ENCODE results near the gene KLF13.

Gene KLF13

GRCh38 chr15:31326156-31326874, at the start of gene KLF13:
KLF13 (plus strand) TSS chr15:31326835; CDS start chr15:31327213, 378 bp downstream.
- no peak for FAIRE-seq

DNA sequence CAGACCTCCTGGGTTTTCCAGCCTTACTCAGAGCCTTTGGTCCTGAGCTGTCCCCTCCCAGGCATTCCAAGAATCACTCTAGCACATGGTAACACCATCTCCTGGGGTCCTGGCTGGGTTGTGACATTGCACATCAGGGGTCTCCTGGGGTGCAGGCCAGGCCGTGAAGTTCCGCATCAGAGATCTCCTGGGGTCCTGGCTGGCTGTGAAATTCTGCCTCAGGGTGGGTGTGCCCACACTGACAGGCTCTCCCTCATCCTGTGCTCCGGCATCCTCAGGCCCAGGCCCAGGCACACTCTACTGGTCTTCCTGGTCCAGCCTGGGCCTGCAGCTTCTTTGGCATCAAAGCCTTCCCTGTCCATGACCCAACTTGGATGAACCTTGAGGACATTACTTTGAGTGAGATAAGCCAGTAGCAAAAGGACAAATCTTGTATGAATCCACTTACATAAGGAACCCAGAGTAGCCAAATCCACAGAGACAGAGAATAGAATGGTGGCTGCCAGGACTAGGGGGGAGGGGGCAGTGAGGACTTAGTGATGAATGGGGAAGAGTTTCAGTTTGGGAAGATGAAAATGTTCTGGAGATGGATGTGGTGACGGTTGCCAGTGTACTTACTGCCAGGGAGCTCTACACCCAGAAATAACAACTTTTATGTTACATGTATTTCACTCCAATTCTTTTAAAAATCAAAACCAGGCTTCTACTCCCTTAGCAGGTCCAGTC, 49.1 kb upstream of the KLF13 start:
- no peak for FAIRE-seq

- FAIRE-seq: no peak
These were observed 48.6 kb upstream of the KLF13 start for GRCh38 chr15:31278061-31278445.

- no peak for FAIRE-seq
These were observed 48.0 kb upstream of the KLF13 start for GRCh38 chr15:31278544-31279220.

- no peak for FAIRE-seq
These were observed 47.2 kb upstream of the KLF13 start for GRCh38 chr15:31279221-31280045.

GRCh38 chr15:31280046-31280830, 46.4 kb upstream of the KLF13 start:
- FAIRE-seq: no peak

DNA sequence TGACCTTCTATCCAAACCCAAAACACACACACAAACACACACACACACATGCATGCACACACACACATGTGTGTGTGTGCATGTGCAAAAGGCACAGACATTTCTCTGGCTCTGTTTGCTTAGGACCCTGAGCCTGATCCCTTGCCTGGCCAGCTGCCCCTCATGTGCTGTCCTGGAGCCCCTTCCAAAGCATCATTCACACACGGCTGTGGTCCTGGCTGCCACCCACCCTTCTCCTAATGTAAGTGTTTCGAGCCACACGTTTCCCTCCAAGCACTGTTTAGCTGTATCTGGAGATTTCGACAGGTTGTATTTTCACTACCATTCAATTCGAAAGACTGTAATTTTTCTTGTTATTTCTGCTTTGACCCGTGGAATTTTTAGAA, 45.8 kb upstream of the KLF13 start:
- FAIRE-seq: no peak

DNA sequence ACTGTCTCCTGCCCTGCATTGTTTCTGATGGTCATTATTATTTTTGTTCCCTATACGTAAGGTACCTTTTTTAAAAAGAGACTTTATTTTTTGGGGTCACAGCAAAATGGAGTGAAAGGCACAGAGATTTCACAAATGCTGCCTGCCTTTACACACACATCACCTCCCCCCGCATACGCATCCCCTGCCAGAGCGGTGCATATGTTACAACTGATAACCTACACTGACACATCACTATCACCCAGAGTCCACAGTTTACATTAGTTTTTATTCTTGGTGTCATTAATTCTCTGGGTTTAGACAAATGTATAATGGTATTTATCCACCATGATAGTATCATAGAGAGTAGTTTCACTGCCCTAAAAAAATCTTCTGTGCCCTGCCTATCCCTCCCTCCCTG, 43.6 kb upstream of the KLF13 start:
- FAIRE-seq: no peak

DNA sequence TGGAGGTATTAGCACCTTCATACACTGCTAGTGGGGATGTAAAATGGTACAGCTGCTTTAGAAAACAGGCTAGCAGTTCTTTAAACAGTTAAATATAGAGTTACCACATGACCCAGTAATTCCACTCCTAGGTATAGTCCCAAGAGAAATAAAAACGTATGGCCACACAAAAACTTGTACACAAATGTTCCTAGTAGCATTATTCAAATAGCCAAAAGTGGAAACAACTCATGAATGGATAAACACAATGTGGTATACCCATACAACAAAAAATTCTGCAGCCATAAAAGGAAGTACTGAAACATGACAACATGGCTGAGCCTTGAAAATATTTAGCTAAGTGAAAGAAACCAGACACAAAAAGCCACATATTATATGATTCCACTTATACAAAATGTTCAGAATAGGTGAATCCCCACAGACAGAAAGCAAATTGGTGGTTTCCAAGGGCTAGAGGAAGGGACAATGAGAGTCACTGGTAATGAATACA, 40.8 kb upstream of the KLF13 start:
- FAIRE-seq: no peak

DNA sequence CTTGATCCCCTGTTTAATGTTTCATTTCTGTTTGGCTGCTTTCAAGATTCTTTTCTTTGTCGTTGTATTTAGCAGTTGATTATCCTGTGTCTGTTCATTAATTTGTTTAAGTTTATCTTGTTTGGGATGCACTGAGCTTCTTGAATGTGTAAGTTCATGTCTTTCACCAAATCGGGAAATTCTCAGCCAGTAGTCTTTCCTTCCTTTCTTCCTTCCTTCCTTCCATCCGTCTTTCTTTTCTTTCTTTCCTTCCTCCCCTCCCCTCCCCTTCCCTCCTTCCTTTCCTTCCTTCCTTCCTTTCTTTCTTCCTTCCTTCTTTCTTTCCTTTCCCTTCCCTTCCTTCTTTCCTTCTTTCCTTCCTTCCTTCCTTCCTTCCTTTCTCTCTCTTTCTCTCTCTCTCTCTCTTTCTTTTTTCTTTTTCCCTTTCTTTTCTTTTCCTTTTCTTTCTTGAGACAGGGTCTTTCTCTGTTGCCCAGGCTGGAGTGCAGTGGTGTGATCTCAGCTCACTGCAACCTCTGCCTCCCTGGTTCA, 35.5 kb upstream of the KLF13 start:
- no peak for FAIRE-seq

DNA sequence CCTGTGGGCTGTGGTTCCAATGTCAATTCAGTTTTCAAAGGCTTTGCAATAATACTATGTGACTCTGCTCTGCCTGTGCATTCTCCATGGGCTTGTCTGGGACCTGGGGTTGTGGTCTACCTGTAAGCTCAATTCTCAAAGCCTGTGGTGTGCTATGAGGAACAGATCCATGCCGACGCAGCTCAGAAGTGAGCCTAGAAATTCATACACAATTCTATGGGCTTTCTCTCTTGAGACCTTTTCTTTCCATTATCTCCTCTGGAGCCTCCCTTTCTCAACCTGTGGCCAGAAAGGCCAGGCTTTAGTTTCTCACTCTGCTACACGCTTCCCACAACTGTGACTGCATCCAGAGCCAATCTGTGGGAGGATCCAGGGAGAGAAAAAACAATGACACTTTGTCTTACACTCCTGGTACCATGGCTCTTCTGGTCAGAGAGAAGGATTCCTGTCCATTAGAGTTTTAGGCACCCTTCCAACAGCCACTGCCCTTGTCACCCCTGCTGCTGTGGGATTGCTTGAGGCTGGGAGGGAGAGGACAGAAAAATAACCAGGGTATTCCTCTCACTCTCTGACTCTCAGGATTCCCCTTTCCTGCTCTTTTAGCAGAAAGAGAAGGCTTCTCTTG, 34.1 kb upstream of the KLF13 start:
- no peak for FAIRE-seq

DNA sequence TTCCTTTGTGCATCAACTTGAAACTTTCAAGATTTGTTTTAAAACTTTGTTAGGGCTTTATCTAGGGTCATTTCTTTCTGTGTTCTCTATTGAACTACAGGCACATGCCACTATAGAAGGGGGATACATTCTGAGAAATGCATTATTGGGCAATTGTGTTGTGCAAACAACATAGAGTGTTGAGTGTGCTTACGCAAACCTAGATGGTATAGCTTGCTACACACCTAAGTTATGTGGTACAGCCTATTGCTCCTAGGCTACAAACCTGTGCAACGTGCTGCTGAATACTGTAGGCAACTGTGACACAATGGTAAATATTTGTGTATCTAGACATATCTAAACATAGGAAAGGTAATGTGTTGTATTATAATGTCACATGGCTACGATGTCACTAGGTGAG, 33.0 kb upstream of the KLF13 start:
- FAIRE-seq: no peak

DNA sequence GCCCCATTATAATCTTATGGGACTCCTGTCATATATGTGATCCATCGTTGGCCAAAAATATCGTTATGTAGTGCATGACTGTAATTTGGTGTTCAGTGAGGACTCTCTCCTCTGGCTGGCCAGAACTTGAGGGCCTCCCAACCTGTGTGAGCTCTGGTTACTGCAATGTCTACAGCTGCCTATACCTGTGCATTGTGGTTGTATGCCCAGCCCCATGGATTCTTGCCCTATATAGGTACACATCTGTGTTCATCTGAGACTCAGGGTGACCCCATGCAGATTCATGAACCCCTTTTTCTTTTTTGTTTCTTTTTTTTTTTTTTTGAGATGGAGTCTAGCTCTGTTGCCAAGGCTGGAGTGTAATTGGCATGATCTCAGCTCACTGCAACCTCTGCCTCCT, 32.6 kb upstream of the KLF13 start:
- no peak for FAIRE-seq

GRCh38 chr15:31295658-31296057, 31.0 kb upstream of the KLF13 start:
- no peak for FAIRE-seq

- no peak for FAIRE-seq
These were observed 30.4 kb upstream of the KLF13 start for GRCh38 chr15:31296219-31296645.

- FAIRE-seq: no peak
These were observed 29.7 kb upstream of the KLF13 start for GRCh38 chr15:31296646-31297574.

GRCh38 chr15:31297575-31298456, 28.8 kb upstream of the KLF13 start:
- FAIRE-seq: no peak

GRCh38 chr15:31298707-31299172, 27.9 kb upstream of the KLF13 start:
- no peak for FAIRE-seq

GRCh38 chr15:31300208-31300661, 26.4 kb upstream of the KLF13 start:
- FAIRE-seq: no peak

Measured in G401.6 (cell line).